ENCODE results near the gene DUSP7.

Gene DUSP7

DNA sequence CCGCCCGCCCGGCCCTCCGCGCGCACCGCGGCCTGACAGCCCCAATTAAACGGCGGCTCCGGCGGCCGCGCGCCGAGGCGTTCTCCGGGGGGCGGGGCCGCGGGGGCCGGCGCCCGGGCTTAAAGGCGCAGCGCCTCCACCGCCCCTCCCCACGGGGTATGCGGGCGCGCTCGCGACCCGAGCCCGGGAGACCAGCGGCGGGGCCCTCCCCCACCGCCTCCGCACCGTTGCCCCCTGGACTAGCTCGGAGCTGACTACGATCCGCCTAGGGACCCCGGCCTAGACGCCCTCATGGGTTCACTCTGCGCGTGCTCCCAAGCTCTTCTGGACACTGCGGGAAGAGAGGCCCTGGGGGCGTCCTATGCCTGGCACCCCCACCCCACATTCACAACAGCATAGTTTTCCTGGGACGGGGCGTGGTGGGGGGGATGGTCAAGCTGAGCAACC, at the start of gene DUSP7:
Gene DUSP7 (minus strand): TSS at position 51 of the 447 bp plus-strand sequence. CDS start 205 bp downstream, outside the sequence.
- peak; percentile 25 for DNase-seq

DNA sequence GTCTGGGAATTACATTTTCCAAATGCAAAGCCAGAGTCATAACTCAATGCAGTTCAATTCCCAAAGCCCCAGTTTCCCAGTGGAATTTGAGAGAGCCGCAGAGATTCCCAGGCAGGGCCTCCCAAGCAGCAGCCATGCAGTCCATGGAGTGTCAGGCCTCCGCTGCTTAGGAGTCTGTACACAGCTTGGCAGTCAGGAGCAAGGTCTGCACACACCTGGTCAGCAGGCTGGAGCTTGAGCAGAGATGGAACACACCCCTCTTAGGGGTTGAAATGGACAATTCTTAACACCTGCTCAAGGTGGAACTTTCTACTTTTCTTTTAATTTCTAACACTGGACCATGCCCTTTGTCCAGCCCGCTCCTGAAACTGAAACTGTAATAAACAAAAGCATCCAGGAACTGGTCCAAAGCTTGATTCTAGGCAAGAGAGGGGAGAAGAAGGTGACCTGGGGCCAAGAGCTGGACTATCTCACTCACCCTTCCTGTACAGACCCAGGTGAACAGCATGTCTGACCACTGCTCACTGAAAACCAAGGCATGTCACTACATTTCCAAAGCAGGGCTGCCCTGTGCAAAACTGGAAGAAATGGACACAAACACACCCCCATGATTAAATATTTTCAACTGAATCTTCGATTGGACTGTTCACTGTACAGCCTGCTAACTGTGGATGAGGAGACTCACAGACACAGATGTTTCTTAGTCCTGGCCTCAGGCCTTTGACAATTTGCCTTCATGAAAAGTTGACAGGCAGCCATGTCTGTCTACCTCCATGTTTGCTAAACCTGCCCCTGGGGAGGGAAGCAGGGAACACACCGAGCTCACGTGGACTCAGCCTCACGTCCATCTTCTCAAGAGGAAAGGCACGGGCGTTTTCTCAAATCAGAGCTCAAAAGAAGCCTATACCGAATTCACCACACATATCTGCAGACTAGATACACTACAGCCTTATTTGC, 48.6 kb upstream of the DUSP7 start:
- DNase-seq, result no peak

DNA sequence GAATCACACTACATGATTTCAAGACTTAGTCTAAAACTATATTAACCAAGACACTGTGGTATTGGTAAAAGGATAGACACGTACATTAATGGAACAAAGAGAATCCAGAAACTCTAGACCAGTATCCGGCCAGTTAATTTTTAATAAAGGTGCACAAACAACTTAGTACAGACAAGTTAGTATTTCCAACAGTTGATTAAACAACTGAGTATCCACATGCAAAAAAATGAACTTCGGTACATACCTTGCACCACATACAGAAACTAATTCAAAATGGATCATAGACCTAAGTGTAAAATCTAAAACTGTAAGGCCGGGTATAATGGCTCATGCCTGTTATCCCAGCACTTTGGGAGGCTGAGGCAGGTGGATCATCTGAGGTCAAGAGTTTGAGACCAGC, 46.6 kb upstream of the DUSP7 start:
- no peak for DNase-seq

GRCh38 chr3:52099001-52099401, 42.6 kb upstream of the DUSP7 start:
- DNase-seq, result no peak

- DNase-seq, result no peak
Measured at GRCh38 chr3:52097851-52098507, 41.6 kb upstream of the DUSP7 start.

GRCh38 chr3:52095990-52096775, 39.8 kb upstream of the DUSP7 start:
- no peak for DNase-seq

DNA sequence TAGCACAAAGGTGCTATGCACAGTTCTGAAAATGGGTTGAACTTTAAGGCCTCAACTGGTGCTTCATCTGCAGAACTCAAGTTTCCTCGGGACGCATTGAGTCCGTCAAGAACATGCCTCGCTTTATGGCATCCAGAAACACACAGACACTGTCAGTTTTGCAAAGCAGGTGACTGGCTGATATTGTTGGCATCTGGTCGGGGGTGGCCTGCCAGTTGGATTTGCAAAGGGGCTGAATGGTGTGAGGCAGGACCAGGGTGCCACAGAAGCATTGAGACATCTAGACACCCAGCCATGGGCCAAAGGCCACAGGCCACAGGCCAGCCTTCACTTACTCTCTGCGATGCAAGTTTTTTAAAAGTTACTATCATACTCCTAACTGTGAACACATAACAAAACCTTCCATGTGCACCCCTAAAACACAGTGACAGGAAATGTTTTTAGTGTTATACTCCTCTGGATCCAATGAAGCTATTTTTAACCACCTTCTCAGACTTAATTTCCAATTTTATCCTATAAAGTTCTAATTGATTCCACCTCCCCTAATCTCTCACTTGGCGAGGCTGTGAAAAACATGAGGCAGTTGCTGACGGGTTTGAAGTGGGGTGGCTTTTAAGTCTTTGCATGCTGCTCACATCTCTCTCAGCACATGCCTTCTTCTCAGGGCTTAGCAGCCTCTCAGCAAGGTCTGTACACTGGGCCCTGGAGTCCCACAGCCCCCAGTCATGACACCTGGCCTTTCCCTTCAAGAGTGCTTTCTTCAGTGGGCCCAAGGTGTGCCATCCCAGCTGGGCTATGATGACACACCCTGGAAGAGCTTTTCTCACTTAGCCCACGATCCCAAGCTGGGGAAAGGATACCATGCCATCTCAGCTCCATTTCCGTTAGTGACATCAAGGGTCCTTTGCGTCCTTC, 38.5 kb upstream of the DUSP7 start:
- no peak for DNase-seq

- no peak for DNase-seq
Measured at GRCh38 chr3:52093756-52094545, 37.6 kb upstream of the DUSP7 start.

- DNase-seq, result no peak
Measured at GRCh38 chr3:52092891-52093290, 36.5 kb upstream of the DUSP7 start.

DNA sequence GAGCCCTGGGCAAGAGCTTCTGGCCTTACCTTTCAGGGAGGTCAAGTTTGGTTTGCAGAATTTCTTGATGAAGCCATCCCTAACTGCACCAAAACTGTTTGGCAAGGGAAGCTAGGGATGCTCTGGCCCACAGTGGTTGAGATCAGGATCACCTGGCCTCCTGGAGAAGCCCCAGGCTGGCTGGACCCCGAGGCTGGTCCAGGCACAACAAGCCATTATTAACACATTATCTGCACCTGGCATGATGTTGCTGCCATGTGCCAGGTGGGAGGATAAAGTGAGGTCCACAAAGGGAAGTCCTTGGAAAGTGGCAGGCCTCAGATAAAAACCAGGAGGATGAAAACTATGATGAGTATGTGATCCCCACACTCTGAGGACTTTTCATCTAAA, 35.9 kb upstream of the DUSP7 start:
- no peak for DNase-seq

DNA sequence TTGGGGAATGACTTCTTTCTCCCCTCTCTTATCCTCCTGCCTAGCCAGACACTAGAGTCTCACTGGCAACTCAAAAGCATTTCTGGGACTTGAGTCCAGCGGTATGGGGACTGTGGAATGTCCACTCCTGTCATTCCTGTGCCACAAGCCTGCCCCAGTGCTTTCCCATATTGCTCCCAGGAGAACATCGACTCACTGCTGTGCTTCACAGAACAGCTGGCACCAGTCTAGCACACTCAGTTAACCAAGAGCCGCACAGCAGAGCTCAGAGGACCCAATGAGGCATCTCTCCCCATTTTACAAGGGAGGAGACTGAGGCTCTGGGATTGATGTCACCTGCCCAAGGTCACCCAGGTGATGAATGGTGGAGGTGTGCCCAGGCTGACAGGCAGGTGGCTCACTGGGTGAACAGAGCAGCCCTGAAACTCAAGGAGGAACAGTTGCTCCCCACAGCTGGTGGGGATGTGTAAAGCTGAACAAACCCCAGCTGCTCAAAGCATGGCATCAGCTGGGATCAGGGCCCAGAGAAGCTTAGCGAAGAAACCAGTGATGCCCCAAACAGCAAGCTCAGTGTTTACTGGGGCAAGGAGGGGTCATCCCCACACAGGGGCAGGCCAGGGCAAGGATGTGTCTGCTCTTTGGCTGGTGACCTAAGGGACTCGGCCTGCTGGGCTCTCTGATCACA, 35.4 kb upstream of the DUSP7 start:
- no peak for DNase-seq

GRCh38 chr3:52090933-52091468, 34.6 kb upstream of the DUSP7 start:
- DNase-seq, result no peak

- no peak for DNase-seq
Measured at GRCh38 chr3:52090131-52090932, 34.0 kb upstream of the DUSP7 start.

- DNase-seq, result no peak
Measured at GRCh38 chr3:52089691-52090090, 33.3 kb upstream of the DUSP7 start.

GRCh38 chr3:52088445-52089367, 32.3 kb upstream of the DUSP7 start:
- DNase-seq, result no peak

DNA sequence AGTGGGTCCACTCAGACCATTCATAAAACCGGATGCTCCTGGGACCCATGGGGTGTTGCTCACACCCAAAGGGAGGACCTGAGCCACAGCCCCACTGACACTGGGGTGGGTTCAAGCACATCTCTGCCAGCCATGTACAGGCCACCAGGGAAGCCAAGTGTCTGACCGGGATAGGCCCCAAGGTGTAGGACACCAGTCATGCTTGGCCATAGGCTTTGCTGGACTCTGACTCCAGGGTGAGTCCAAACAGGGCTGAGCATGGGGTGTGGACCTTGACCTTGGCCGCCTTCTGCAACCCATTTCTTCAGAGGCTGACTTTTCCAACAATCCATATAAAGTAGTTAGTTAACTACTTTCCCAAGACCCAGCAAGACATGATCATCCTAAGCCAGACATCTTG, 31.4 kb upstream of the DUSP7 start:
- DNase-seq, result no peak

DNA sequence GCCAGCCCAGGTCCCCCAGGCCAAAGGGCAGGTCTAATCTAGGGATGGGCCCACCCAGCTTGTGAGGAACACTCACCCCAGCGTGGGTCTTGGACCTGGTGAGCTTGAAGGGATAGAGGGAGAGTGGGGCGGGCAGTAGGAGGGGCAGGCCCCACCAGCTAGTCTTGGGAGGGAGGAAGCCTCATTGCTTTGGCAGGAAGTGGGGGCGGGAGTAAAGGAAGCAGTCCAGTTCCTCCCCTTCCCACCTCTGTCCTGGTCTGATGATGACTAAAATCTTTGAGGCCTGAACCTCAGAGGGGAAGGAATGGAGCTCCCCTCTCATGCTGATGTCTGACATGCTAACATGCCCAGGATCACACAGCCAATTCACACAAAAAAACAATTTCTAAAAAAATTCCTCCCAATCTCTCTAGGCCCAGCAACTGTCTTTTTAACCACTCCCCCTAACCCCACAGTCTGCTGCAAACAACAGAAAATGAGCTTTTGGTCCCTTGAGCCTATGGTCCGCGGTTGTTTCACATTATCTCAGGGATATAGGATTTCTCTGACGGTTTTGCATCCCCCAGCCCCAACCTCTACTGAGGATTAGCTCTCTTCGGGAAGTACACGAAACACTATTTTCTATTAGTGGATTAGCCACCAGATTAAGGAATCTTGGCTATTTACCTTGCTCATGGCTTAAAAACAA, 30.7 kb upstream of the DUSP7 start:
- no peak for DNase-seq

DNA sequence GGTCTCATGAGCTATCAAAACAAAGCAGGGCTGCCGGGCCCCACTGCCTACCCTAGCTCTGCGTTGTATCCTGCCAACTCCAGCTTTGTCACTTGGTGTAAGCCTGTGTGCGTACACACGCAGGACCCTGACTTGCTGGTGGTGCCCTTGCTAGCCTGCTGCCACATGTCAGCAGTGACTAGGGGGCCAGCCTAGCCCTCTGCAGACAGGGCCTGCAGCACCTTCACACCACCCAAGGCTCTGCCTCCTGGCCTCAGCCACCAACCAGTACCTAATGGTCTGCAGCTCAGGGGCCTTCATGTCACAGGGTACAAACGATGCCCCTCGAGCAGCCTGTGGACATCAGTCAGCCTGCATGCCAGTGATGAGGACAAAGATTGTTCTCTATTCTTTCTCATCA, 30.1 kb upstream of the DUSP7 start:
- DNase-seq, result no peak

All from NCI-H2107 (cell line).